Measurements from ENCODE around the gene SOCS1. TPM values are rescaled to one million over a fixed set of nuclear protein-coding genes. Genes with fewer than 3 reads are reported as not detected.

The SOCS1 gene
- total RNA-seq, 1 donor, result 1.1 TPM

DNA sequence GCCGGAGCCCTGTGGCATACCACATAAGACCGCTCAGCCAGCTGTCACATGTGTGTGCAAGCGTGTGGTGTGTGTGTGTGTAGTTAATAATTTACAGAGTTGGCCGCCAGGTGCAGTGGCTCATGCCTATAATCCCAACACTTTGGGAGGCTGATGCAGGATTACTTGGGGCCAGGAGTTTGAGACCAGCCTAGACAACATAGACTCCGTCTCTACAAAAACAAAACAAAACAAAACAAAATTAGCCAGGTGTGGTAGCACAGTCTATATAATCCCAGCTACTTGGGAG lies 20.4 kb downstream of the SOCS1 start:
- Histone ChIP-seq H3K4me1 (ENCODE audit: insufficient read depth, low read length) (no peaks in the 10 kb centered on the region), H3K4me2 (ENCODE audit: insufficient read depth, low read length) (no peak overlapping the region), H3K9me3 (ENCODE audit: low read depth, low read length) (no peaks in the 10 kb centered on the region), H4K20me1 (ENCODE audit: insufficient read depth, low read length) (no peaks in the 10 kb centered on the region), H3K4me3 (ENCODE audit: insufficient read depth, low read length) (no peak overlapping the region), H3K27me3 (ENCODE audit: insufficient read depth, low read length) (no peaks in the 10 kb centered on the region), H3K36me3 (ENCODE audit: insufficient read depth, low read length) (no peaks in the 10 kb centered on the region), H3K27ac (ENCODE audit: low read depth, low read length) (no peak overlapping the region), H2AFZ (ENCODE audit: low read length) (no peak overlapping the region), H3K79me2 (ENCODE audit: insufficient read depth, low read length) (no peaks in the 10 kb centered on the region)
- DNase-seq (ENCODE audit: insufficient read length, low spot score, missing footprints), result no peak
- TF ChIP-seq, protein P1, sequence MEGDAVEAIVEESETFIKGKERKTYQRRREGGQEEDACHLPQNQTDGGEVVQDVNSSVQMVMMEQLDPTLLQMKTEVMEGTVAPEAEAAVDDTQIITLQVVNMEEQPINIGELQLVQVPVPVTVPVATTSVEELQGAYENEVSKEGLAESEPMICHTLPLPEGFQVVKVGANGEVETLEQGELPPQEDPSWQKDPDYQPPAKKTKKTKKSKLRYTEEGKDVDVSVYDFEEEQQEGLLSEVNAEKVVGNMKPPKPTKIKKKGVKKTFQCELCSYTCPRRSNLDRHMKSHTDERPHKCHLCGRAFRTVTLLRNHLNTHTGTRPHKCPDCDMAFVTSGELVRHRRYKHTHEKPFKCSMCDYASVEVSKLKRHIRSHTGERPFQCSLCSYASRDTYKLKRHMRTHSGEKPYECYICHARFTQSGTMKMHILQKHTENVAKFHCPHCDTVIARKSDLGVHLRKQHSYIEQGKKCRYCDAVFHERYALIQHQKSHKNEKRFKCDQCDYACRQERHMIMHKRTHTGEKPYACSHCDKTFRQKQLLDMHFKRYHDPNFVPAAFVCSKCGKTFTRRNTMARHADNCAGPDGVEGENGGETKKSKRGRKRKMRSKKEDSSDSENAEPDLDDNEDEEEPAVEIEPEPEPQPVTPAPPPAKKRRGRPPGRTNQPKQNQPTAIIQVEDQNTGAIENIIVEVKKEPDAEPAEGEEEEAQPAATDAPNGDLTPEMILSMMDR (IDR thresholded peaks at IDR 0.05; ENCODE audit: extremely low read depth, low read depth, low read length), result no peak

- H3K36me3 ChIP-seq (ENCODE audit: insufficient read depth, low read length), result no peaks in the 10 kb centered on the region
- no peaks in the 10 kb centered on the region for H3K4me1 ChIP-seq (ENCODE audit: insufficient read depth, low read length)
- no peaks in the 10 kb centered on the region for H4K20me1 ChIP-seq (ENCODE audit: insufficient read depth, low read length)
- no peak overlapping the region for H3K4me3 ChIP-seq (ENCODE audit: insufficient read depth, low read length)
- TF ChIP-seq, protein P1 (IDR thresholded peaks at IDR 0.05; ENCODE audit: extremely low read depth, low read depth, low read length), result no peak
- H2AFZ ChIP-seq (ENCODE audit: low read length), result no peak overlapping the region
- no peaks in the 10 kb centered on the region for H3K27me3 ChIP-seq (ENCODE audit: insufficient read depth, low read length)
- no peak overlapping the region for H3K27ac ChIP-seq (ENCODE audit: low read depth, low read length)
- H3K79me2 ChIP-seq (ENCODE audit: insufficient read depth, low read length), result no peaks in the 10 kb centered on the region
- no peak for DNase-seq (ENCODE audit: insufficient read length, low spot score, missing footprints)
- H3K4me2 ChIP-seq (ENCODE audit: insufficient read depth, low read length), result no peak overlapping the region
- no peaks in the 10 kb centered on the region for H3K9me3 ChIP-seq (ENCODE audit: low read depth, low read length)
These were observed 20.9 kb downstream of the SOCS1 start for GRCh38 chr16:11234884-11235702.

GRCh38 chr16:11233727-11234376 lies 22.2 kb downstream of the SOCS1 start:
- Histone ChIP-seq H4K20me1 (ENCODE audit: insufficient read depth, low read length) (no peaks in the 10 kb centered on the region), H3K27ac (ENCODE audit: low read depth, low read length) (no peak overlapping the region)
- TF ChIP-seq, protein P1 (IDR thresholded peaks at IDR 0.05; ENCODE audit: extremely low read depth, low read depth, low read length), result no peak

More at GRCh38 chr16:11233727-11234376, 22.2 kb downstream of the SOCS1 start:
- Histone ChIP-seq H3K4me2 (ENCODE audit: insufficient read depth, low read length) (no peak overlapping the region), H3K36me3 (ENCODE audit: insufficient read depth, low read length) (no peaks in the 10 kb centered on the region), H3K79me2 (ENCODE audit: insufficient read depth, low read length) (no peaks in the 10 kb centered on the region), H2AFZ (ENCODE audit: low read length) (no peak overlapping the region), H3K27me3 (ENCODE audit: insufficient read depth, low read length) (no peaks in the 10 kb centered on the region), H3K9me3 (ENCODE audit: low read depth, low read length) (no peaks in the 10 kb centered on the region), H3K4me3 (ENCODE audit: insufficient read depth, low read length) (no peak overlapping the region), H3K4me1 (ENCODE audit: insufficient read depth, low read length) (no peaks in the 10 kb centered on the region)
- no peak for DNase-seq (ENCODE audit: insufficient read length, low spot score, missing footprints)
